ENCODE results near the gene CTIF. TPM values are rescaled to one million over a fixed set of nuclear protein-coding genes. Genes with fewer than 3 reads are reported as not detected.

CTIF gene
- polyA plus RNA-seq, 1 of the 3 experiments (the other 2 are of a cell fraction): 47.2 TPM

DNA sequence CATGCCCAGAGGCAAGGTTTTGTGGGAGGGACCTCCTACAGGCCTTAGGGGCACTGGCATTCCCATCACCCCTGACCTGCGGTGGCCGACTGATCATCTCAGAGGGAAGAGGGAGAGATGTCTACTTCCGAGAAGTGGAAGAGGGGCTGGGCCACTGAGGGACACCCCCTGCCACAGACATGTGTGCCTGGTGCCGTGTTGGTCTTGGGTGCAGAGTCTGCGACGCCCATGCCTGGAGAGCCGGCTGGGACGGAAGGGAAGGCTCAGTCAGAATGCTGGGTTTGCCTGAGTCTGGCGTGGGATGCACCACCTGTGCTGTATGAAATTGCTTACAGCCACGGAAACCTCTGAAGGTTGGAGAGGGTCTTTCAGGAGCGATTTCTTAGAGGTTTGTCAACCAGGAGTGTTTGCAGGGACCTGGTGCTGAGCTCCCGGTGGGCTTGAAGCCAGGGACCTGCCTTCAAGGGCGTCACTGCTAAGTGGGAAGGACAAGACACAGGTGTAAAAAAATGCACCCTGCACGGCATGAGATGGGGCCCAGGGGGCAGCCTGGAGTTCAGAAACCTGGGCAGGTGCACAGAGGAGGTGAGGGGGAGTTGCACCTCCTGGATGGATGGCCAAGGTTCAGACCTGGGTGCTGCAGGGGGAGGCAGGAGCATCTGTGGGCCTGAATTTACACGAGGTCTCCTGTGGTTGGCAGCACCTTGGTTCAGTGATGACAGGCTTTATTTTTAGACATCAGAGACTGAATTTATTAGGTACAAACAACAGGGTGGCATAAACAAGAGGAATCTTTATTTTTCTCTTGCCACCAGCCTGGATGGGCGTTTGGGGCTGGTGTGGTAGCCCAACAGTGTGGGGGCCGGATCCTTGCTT is 100.3 kb downstream of the CTIF start:
- Histone ChIP-seq H3K9ac (no peak overlapping the region), H3K36me3 (replicated peaks in 1 of 2; ENCODE audit: control insufficient read depth in 1 of 2, insufficient read depth in 2 of 2, low read length in 1 of 2) (peaks cover 26 to 36% of the 10 kb centered on the region in 2 experiments), H3K9me2 (no peaks in the 10 kb centered on the region), H2AFZ (ENCODE audit: low read depth) (no peak overlapping the region), H3K79me2 (ENCODE audit: insufficient read depth) (peaks cover 86% of the 10 kb centered on the region; the same call in 1 of the 2 replicates), H4K20me1 (ENCODE audit: insufficient read depth) (peaks cover 3% of the 10 kb centered on the region; the same call in 1 of the 2 replicates), H3K27me3 (ENCODE audit: insufficient read depth) (no peaks in the 10 kb centered on the region), H3K4me1 (ENCODE audit: control insufficient read depth in 1 of 2, insufficient read depth in 2 of 2, low read depth in 1 of 2, low read length in 1 of 2) (peaks cover 3 to 5% of the 10 kb centered on the region in 2 experiments; a peak in 2 of 4 replicates), H3K4me3 (ENCODE audit: low read depth in 2 of 2, low read length in 1 of 2) (no peak overlapping the region), H3K9me3 (no peaks in the 10 kb centered on the region), H3F3A (replicated peaks; ENCODE audit: insufficient read depth) (no peaks in the 10 kb centered on the region), H3K27ac (ENCODE audit: low read depth in 2 of 2, low read length in 1 of 2) (no peak overlapping the region), H3K4me2 (no peak overlapping the region)
- TF ChIP-seq, protein P1, sequence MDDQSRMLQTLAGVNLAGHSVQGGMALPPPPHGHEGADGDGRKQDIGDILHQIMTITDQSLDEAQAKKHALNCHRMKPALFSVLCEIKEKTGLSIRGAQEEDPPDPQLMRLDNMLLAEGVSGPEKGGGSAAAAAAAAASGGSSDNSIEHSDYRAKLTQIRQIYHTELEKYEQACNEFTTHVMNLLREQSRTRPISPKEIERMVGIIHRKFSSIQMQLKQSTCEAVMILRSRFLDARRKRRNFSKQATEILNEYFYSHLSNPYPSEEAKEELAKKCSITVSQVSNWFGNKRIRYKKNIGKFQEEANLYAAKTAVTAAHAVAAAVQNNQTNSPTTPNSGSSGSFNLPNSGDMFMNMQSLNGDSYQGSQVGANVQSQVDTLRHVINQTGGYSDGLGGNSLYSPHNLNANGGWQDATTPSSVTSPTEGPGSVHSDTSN (IDR thresholded peaks at IDR 0.05): no peak
- no peak for TF ChIP-seq SMC3 (IDR thresholded peaks at IDR 0.05; ENCODE audit: low read depth, low read length)
- no peak for TF ChIP-seq IRF3 (IDR thresholded peaks at IDR 0.05; ENCODE audit: low read depth, low read length)
- no peak for TF ChIP-seq MAX (IDR thresholded peaks at IDR 0.05; ENCODE audit: low read depth)
- no peak for TF ChIP-seq RXRA (IDR thresholded peaks at IDR 0.05; ENCODE audit: borderline replicate concordance, low read depth)
- no peak for TF ChIP-seq YY1 (IDR thresholded peaks at IDR 0.05; ENCODE audit: low read depth)
- no peak for TF ChIP-seq TAF1 (IDR thresholded peaks at IDR 0.05; ENCODE audit: borderline replicate concordance, low read depth, low read length)
- TF ChIP-seq FOXM1 (IDR thresholded peaks at IDR 0.05; ENCODE audit: low read depth): no peak
- no peak for TF ChIP-seq FOXJ3 (CRISPR knock-in tag; IDR thresholded peaks at IDR 0.05)
- no peak for TF ChIP-seq TEAD4 (IDR thresholded peaks at IDR 0.05; ENCODE audit: borderline replicate concordance, insufficient read depth)
- TF ChIP-seq RAD21 (IDR thresholded peaks at IDR 0.05; ENCODE audit: low read length): no peak
- TF ChIP-seq JUND (IDR thresholded peaks at IDR 0.05): no peak
- no peak for TF ChIP-seq MEF2A (IDR thresholded peaks at IDR 0.05; ENCODE audit: borderline replicate concordance, low read depth)
- no peak for TF ChIP-seq NRF1 (IDR thresholded peaks at IDR 0.05; ENCODE audit: low read depth, low read length)
- no peak for TF ChIP-seq USF1 (IDR thresholded peaks at IDR 0.05; ENCODE audit: borderline replicate concordance, low read depth)
- TF ChIP-seq, protein P2, sequence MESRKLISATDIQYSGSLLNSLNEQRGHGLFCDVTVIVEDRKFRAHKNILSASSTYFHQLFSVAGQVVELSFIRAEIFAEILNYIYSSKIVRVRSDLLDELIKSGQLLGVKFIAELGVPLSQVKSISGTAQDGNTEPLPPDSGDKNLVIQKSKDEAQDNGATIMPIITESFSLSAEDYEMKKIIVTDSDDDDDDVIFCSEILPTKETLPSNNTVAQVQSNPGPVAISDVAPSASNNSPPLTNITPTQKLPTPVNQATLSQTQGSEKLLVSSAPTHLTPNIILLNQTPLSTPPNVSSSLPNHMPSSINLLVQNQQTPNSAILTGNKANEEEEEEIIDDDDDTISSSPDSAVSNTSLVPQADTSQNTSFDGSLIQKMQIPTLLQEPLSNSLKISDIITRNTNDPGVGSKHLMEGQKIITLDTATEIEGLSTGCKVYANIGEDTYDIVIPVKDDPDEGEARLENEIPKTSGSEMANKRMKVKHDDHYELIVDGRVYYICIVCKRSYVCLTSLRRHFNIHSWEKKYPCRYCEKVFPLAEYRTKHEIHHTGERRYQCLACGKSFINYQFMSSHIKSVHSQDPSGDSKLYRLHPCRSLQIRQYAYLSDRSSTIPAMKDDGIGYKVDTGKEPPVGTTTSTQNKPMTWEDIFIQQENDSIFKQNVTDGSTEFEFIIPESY (IDR thresholded peaks at IDR 0.05; ENCODE audit: borderline replicate concordance, low read depth): no peak
- no peak for TF ChIP-seq FOSL2 (IDR thresholded peaks at IDR 0.05; ENCODE audit: borderline replicate concordance, low read depth)
- no peak for TF ChIP-seq MXI1 (IDR thresholded peaks at IDR 0.05; ENCODE audit: low read depth, low read length)
- no peak for TF ChIP-seq GATA2 (CRISPR knock-in tag; IDR thresholded peaks at IDR 0.05)
- no peak for DNase-seq
- 92% methylated on average over 14 of the region's 17 CpGs for WGBS (ENCODE audit: low lambda C conversion rate)
- POLR2A ChIA-PET: no interaction called here
- CTCF ChIA-PET: interaction anchor here (0.6 to 0.7 kb wide), 2 partner anchors 9 to 1437 kb away, joined by 3 read pairs; no protein-coding TSS in a partner anchor

Measured in SK-N-SH (cell line).